Measurements from ENCODE around the gene ADGRL2.
"Not testable (repeated sequence)": the region's sequence is repeated elsewhere in the genome, so short reads cannot be mapped to it uniquely, and the experiment has no call there.

The ADGRL2 gene

GRCh38 chr1:81878538-81878937 lies 77.8 kb downstream of the ADGRL2 start:
- Histone ChIP-seq H3K18ac (ENCODE audit: low read length) (no peak overlapping the region), H3K23ac (ENCODE audit: low read depth, low read length, poor library complexity) (no peak overlapping the region), H2BK15ac (ENCODE audit: low read length) (no peak overlapping the region), H3K9me3 (replicated peaks in 1 of 2; ENCODE audit: control insufficient read depth in 2 of 2, insufficient read depth in 1 of 2, low read depth in 1 of 2, low read length in 2 of 2) (peaks cover 0 to 5% of the 10 kb centered on the region in 2 donors), H2BK5ac (ENCODE audit: low read length) (no peak overlapping the region), H3K4me3 (ENCODE audit: low read length in 2 of 2) (no peak overlapping the region), H3K27ac (replicated peaks; ENCODE audit: low read length) (no peak overlapping the region), H3K36me3 (replicated peaks in 1 of 2; ENCODE audit: control insufficient read depth in 2 of 2, insufficient read depth in 2 of 2, low read length in 2 of 2) (peaks cover 0 to 75% of the 10 kb centered on the region in 2 donors), H2AFZ (ENCODE audit: low read length) (no peak overlapping the region), H2AK5ac (ENCODE audit: low read depth, low read length) (no peak overlapping the region), H3K4ac (ENCODE audit: low read length) (no peak overlapping the region), H4K8ac (ENCODE audit: low read depth, low read length) (no peak overlapping the region), H2BK12ac (ENCODE audit: low read length) (no peak overlapping the region), H2BK120ac (ENCODE audit: low read depth, low read length) (no peak overlapping the region), H3K9ac (ENCODE audit: low read depth, low read length, poor library complexity) (no peak overlapping the region), H4K91ac (ENCODE audit: low read depth, low read length, poor library complexity) (no peak overlapping the region), H3K14ac (ENCODE audit: low read length) (no peak overlapping the region), H3K4me2 (ENCODE audit: insufficient read depth, low read length, poor library complexity, severe bottlenecking) (no peak overlapping the region), H3K4me1 (ENCODE audit: control insufficient read depth in 2 of 2, insufficient read depth in 1 of 2, low read depth in 1 of 2, low read length in 2 of 2) (peaks cover 4 to 18% of the 10 kb centered on the region in 2 donors), H3K79me1 (ENCODE audit: low read depth, low read length) (peaks cover 2% of the 10 kb centered on the region), H3K27me3 (ENCODE audit: control insufficient read depth in 3 of 3, insufficient read depth in 3 of 3, low read depth in 1 of 3, low read length in 3 of 3) (no peaks in the 10 kb centered on the region)
- no peak for DNase-seq (ENCODE audit: low spot score)
- WGBS, 2 donors (ENCODE audit: extremely low coverage in 2 of 2, insufficient read length in 2 of 2, insufficient replicate concordance in 1 of 2) = no CpG with 5 or more reads among the region's 1 CpG

- peaks cover 0 to 8% of the 10 kb centered on the region in 2 donors for H3K9me3 ChIP-seq (replicated peaks in 1 of 2; ENCODE audit: control insufficient read depth in 2 of 2, insufficient read depth in 1 of 2, low read depth in 1 of 2, low read length in 2 of 2)
- no peak for DNase-seq (ENCODE audit: low spot score)
- H3K4me3 ChIP-seq (ENCODE audit: low read length in 2 of 2) = no peak overlapping the region
- H3K36me3 ChIP-seq (replicated peaks in 1 of 2; ENCODE audit: control insufficient read depth in 2 of 2, insufficient read depth in 2 of 2, low read length in 2 of 2) = peaks cover 0 to 86% of the 10 kb centered on the region in 2 donors
- no peak overlapping the region for H3K4me2 ChIP-seq (ENCODE audit: insufficient read depth, low read length, poor library complexity, severe bottlenecking)
- no peak overlapping the region for H3K18ac ChIP-seq (ENCODE audit: low read length)
- H2BK120ac ChIP-seq (ENCODE audit: low read depth, low read length) = no peak overlapping the region
- H4K91ac ChIP-seq (ENCODE audit: low read depth, low read length, poor library complexity) = no peak overlapping the region
- peaks cover 6% of the 10 kb centered on the region for H3K79me1 ChIP-seq (ENCODE audit: low read depth, low read length)
- no peak overlapping the region for H3K14ac ChIP-seq (ENCODE audit: low read length)
- no peak overlapping the region for H3K9ac ChIP-seq (ENCODE audit: low read depth, low read length, poor library complexity)
- no peak overlapping the region for H3K23ac ChIP-seq (ENCODE audit: low read depth, low read length, poor library complexity)
- no peak overlapping the region for H3K4ac ChIP-seq (ENCODE audit: low read length)
- H3K27me3 ChIP-seq (ENCODE audit: control insufficient read depth in 3 of 3, insufficient read depth in 3 of 3, low read depth in 1 of 3, low read length in 3 of 3) = no peaks in the 10 kb centered on the region
- H3K4me1 ChIP-seq (ENCODE audit: control insufficient read depth in 2 of 2, insufficient read depth in 1 of 2, low read depth in 1 of 2, low read length in 2 of 2) = peaks cover 2 to 15% of the 10 kb centered on the region in 2 donors
- WGBS, 2 donors (ENCODE audit: extremely low coverage in 2 of 2, insufficient read length in 2 of 2, insufficient replicate concordance in 1 of 2) = no CpG with 5 or more reads among the region's 1 CpG
- no peak overlapping the region for H2BK5ac ChIP-seq (ENCODE audit: low read length)
- no peak overlapping the region for H2AK5ac ChIP-seq (ENCODE audit: low read depth, low read length)
- no peak overlapping the region for H3K27ac ChIP-seq (replicated peaks; ENCODE audit: low read length)
- H2AFZ ChIP-seq (ENCODE audit: low read length) = no peak overlapping the region
- no peak overlapping the region for H2BK12ac ChIP-seq (ENCODE audit: low read length)
- peak overlapping the region; percentile 65 for H4K8ac ChIP-seq (ENCODE audit: low read depth, low read length)
- no peak overlapping the region for H2BK15ac ChIP-seq (ENCODE audit: low read length)
Observed at GRCh38 chr1:81880781-81881180, 80.0 kb downstream of the ADGRL2 start.

- peaks cover 0 to 85% of the 10 kb centered on the region in 2 donors for H3K36me3 ChIP-seq (replicated peaks in 1 of 2; ENCODE audit: control insufficient read depth in 2 of 2, insufficient read depth in 2 of 2, low read length in 2 of 2)
- H2BK5ac ChIP-seq (ENCODE audit: low read length) = no peak overlapping the region
- H3K27ac ChIP-seq (replicated peaks; ENCODE audit: low read length) = no peak overlapping the region
- no peak overlapping the region for H3K4me2 ChIP-seq (ENCODE audit: insufficient read depth, low read length, poor library complexity, severe bottlenecking)
- no peak overlapping the region for H3K18ac ChIP-seq (ENCODE audit: low read length)
- WGBS, 2 donors (ENCODE audit: extremely low coverage in 2 of 2, insufficient read length in 2 of 2, insufficient replicate concordance in 1 of 2) = no CpG with 5 or more reads among the region's 4 CpGs
- no peak overlapping the region for H3K4me3 ChIP-seq (ENCODE audit: low read length in 2 of 2)
- H3K4me1 ChIP-seq (ENCODE audit: control insufficient read depth in 2 of 2, insufficient read depth in 1 of 2, low read depth in 1 of 2, low read length in 2 of 2) = peaks cover 2 to 4% of the 10 kb centered on the region in 2 donors
- H3K9ac ChIP-seq (ENCODE audit: low read depth, low read length, poor library complexity) = no peak overlapping the region
- no peak overlapping the region for H3K14ac ChIP-seq (ENCODE audit: low read length)
- no peak overlapping the region for H4K91ac ChIP-seq (ENCODE audit: low read depth, low read length, poor library complexity)
- peaks cover 0 to 3% of the 10 kb centered on the region in 2 donors for H3K9me3 ChIP-seq (replicated peaks in 1 of 2; ENCODE audit: control insufficient read depth in 2 of 2, insufficient read depth in 1 of 2, low read depth in 1 of 2, low read length in 2 of 2)
- no peak overlapping the region for H3K4ac ChIP-seq (ENCODE audit: low read length)
- no peak overlapping the region for H2AK5ac ChIP-seq (ENCODE audit: low read depth, low read length)
- H2BK15ac ChIP-seq (ENCODE audit: low read length) = no peak overlapping the region
- no peak for DNase-seq (ENCODE audit: low spot score)
- H2BK12ac ChIP-seq (ENCODE audit: low read length) = no peak overlapping the region
- H4K8ac ChIP-seq (ENCODE audit: low read depth, low read length) = no peak overlapping the region
- H3K27me3 ChIP-seq (ENCODE audit: control insufficient read depth in 3 of 3, insufficient read depth in 3 of 3, low read depth in 1 of 3, low read length in 3 of 3) = no peaks in the 10 kb centered on the region
- no peak overlapping the region for H2BK120ac ChIP-seq (ENCODE audit: low read depth, low read length)
- no peak overlapping the region for H2AFZ ChIP-seq (ENCODE audit: low read length)
- peaks cover 6% of the 10 kb centered on the region for H3K79me1 ChIP-seq (ENCODE audit: low read depth, low read length)
- no peak overlapping the region for H3K23ac ChIP-seq (ENCODE audit: low read depth, low read length, poor library complexity)
Observed at GRCh38 chr1:81885291-81885690, 84.6 kb downstream of the ADGRL2 start.

GRCh38 chr1:81886292-81886691 lies 85.6 kb downstream of the ADGRL2 start:
- H3K18ac ChIP-seq (ENCODE audit: low read length); H3K9me3 ChIP-seq (replicated peaks in 1 of 2; ENCODE audit: control insufficient read depth in 2 of 2, insufficient read depth in 1 of 2, low read depth in 1 of 2, low read length in 2 of 2); H3K27me3 ChIP-seq (ENCODE audit: control insufficient read depth in 3 of 3, insufficient read depth in 3 of 3, low read depth in 1 of 3, low read length in 3 of 3); H2AK5ac ChIP-seq (ENCODE audit: low read depth, low read length); H3K27ac ChIP-seq (replicated peaks; ENCODE audit: low read length); H3K4me2 ChIP-seq (ENCODE audit: insufficient read depth, low read length, poor library complexity, severe bottlenecking); H3K79me1 ChIP-seq (ENCODE audit: low read depth, low read length); H3K4ac ChIP-seq (ENCODE audit: low read length); H2BK120ac ChIP-seq (ENCODE audit: low read depth, low read length); H2BK15ac ChIP-seq (ENCODE audit: low read length); H4K8ac ChIP-seq (ENCODE audit: low read depth, low read length); H2BK5ac ChIP-seq (ENCODE audit: low read length); H3K23ac ChIP-seq (ENCODE audit: low read depth, low read length, poor library complexity); H3K9ac ChIP-seq (ENCODE audit: low read depth, low read length, poor library complexity); H2AFZ ChIP-seq (ENCODE audit: low read length); H3K4me1 ChIP-seq (ENCODE audit: control insufficient read depth in 2 of 2, insufficient read depth in 1 of 2, low read depth in 1 of 2, low read length in 2 of 2); H3K4me3 ChIP-seq (ENCODE audit: low read length in 2 of 2); H2BK12ac ChIP-seq (ENCODE audit: low read length); H3K14ac ChIP-seq (ENCODE audit: low read length); DNase-seq (ENCODE audit: low spot score); H4K91ac ChIP-seq (ENCODE audit: low read depth, low read length, poor library complexity): not testable (repeated sequence)
- WGBS, 2 donors (ENCODE audit: extremely low coverage in 2 of 2, insufficient read length in 2 of 2, insufficient replicate concordance in 1 of 2) = no CpG with 5 or more reads among the region's 6 CpGs
- H3K36me3 ChIP-seq (replicated peaks in 1 of 2; ENCODE audit: control insufficient read depth in 2 of 2, insufficient read depth in 2 of 2, low read length in 2 of 2) = peaks cover 0 to 89% of the 10 kb centered on the region in 2 donors

Measured in neuronal stem cell (in vitro differentiated cells).